CD14-positive monocyte (primary cell): ENCODE data around the gene SRSF2. TPM values are rescaled to one million over a fixed set of nuclear protein-coding genes. Genes with fewer than 3 reads are reported as not detected.
A peak's percentile ranks its signal among the peaks of the same experiment; 100 is the strongest.

Source experiments
- DNase-seq, 3 donors: peaks; one replicate each; pipeline ENCODE4 v3.0.0-alpha.2; 2011 to 2022
- H2AFZ ChIP-seq: 2 replicates; pipeline ENCODE4 v1.6.0; 2012; ENCODE audit warnings: mild to moderate bottlenecking, low read depth, low read length, inconsistent platforms; ENCODE audit not compliant: insufficient read depth, poor library complexity, severe bottlenecking
- H3K27ac ChIP-seq, 2 donors: 1 replicate in 1 of 2; 2 replicates in 1 of 2; pipeline ENCODE4 v1.5.1; 2012 to 2013; ENCODE audit warnings: low read length in 2 of 2, control low read depth in 1 of 2, inconsistent platforms in 1 of 2, low read depth in 1 of 2, mild to moderate bottlenecking in 1 of 2
- H3K27me3 ChIP-seq, 2 donors: one replicate each; pipeline versions ENCODE4 v1.6.0 to v1.6.1; 2011 to 2013; ENCODE audit warnings: low read length in 2 of 2; ENCODE audit not compliant: control insufficient read depth in 2 of 2, insufficient read depth in 2 of 2
- H3K36me3 ChIP-seq, 2 donors: replicated peaks in 1 of 2; 1 replicate in 1 of 2; 2 replicates in 1 of 2; pipeline versions ENCODE4 v1.5.1 to v1.6.1; 2012 to 2013; ENCODE audit warnings: low read length in 2 of 2, control low read depth in 1 of 2, inconsistent platforms in 1 of 2, mild to moderate bottlenecking in 1 of 2; ENCODE audit not compliant: insufficient read depth in 2 of 2, control insufficient read depth in 1 of 2
- H3K4me1 ChIP-seq, 2 donors: 1 replicate in 1 of 2; 2 replicates in 1 of 2; pipeline versions ENCODE4 v1.5.1 to v1.6.1; 2012 to 2013; ENCODE audit warnings: low read length in 2 of 2, control low read depth in 1 of 2, inconsistent platforms in 1 of 2, mild to moderate bottlenecking in 1 of 2, moderate library complexity in 1 of 2; ENCODE audit not compliant: insufficient read depth in 2 of 2, control insufficient read depth in 1 of 2
- H3K4me2 ChIP-seq: replicated peaks from 2 replicates; pipeline ENCODE3; 2012; ENCODE audit warnings: low read length, moderate library complexity, mild to moderate bottlenecking; ENCODE audit not compliant: poor library complexity, severe bottlenecking; ENCODE audit errors: extremely low read depth
- H3K4me3 ChIP-seq, 3 experiments: fragments of 200-600 bp in 1 of 3; sonication (generic) in 1 of 3; replicated peaks in 1 of 3; 1 replicate in 2 of 3; 2 replicates in 1 of 3; pipeline ENCODE4 v1.5.1; 2011 to 2013; ENCODE audit warnings: low read length in 3 of 3, mild to moderate bottlenecking in 3 of 3, control low read depth in 2 of 3, low read depth in 2 of 3, inconsistent platforms in 1 of 3, moderate library complexity in 1 of 3
- H3K79me2 ChIP-seq: 2 replicates; pipeline ENCODE4 v1.6.0; 2012; ENCODE audit warnings: mild to moderate bottlenecking, control low read depth, inconsistent platforms, low read length, moderate library complexity; ENCODE audit not compliant: insufficient read depth
- H3K9ac ChIP-seq: 2 replicates; pipeline ENCODE4 v1.6.0; 2017; ENCODE audit warnings: low read length, mild to moderate bottlenecking; ENCODE audit not compliant: insufficient read depth, poor library complexity, severe bottlenecking
- H3K9me3 ChIP-seq, 2 donors: replicated peaks in 1 of 2; 1 replicate in 1 of 2; 2 replicates in 1 of 2; pipeline versions ENCODE4 v1.5.1 to v1.6.1; 2012 to 2013; ENCODE audit warnings: low read length in 2 of 2, control low read depth in 1 of 2; ENCODE audit not compliant: control insufficient read depth in 1 of 2, insufficient read depth in 1 of 2
- H4K20me1 ChIP-seq: 2 replicates; pipeline ENCODE4 v1.6.0; 2012; ENCODE audit warnings: mild to moderate bottlenecking, low read length, control low read depth, moderate library complexity; ENCODE audit not compliant: insufficient read depth
- H3K27ac Mint-ChIP-seq, 7 donors: one replicate each; pipeline ENCODE4 v1.8.0; 2020; ENCODE audit warnings: mild to moderate bottlenecking in 7 of 7, mixed read lengths in 7 of 7, moderate library complexity in 6 of 7, inconsistent platforms in 2 of 7
- H3K27me3 Mint-ChIP-seq, 3 donors: one replicate each; pipeline ENCODE4 v1.8.0; 2021 to 2022; ENCODE audit warnings: low read depth in 3 of 3, mild to moderate bottlenecking in 3 of 3, mixed read lengths in 3 of 3, moderate library complexity in 3 of 3, inconsistent platforms in 1 of 3
- H3K36me3 Mint-ChIP-seq, 2 donors: one replicate each; pipeline ENCODE4 v1.8.0; 2020; ENCODE audit warnings: mixed read lengths in 2 of 2, inconsistent platforms in 1 of 2, mild to moderate bottlenecking in 1 of 2
- H3K4me1 Mint-ChIP-seq: one replicate; pipeline ENCODE4 v1.8.0; 2020; ENCODE audit warnings: mild to moderate bottlenecking, mixed read lengths
- H3K4me3 Mint-ChIP-seq, 2 donors: one replicate each; pipeline ENCODE4 v1.8.0; 2020; ENCODE audit warnings: mild to moderate bottlenecking in 2 of 2, mixed read lengths in 2 of 2, moderate library complexity in 1 of 2
- H3K9me3 Mint-ChIP-seq, 7 donors: one replicate each; pipeline ENCODE4 v1.8.0; 2020 to 2022; ENCODE audit warnings: mixed read lengths in 7 of 7, mild to moderate bottlenecking in 6 of 7, moderate library complexity in 6 of 7, inconsistent platforms in 2 of 7
- CTCF ChIP-seq: fragments of 200-600 bp; IDR thresholded peaks from one replicate; pipeline ENCODE4 v1.8.0; 2022; ENCODE audit warnings: antibody characterized with exemption, mild to moderate bottlenecking
- WGBS: methylation state at CpG from one replicate; pipeline ENCODE4 v1.1.5; 2013; ENCODE audit warnings: missing lambda C conversion rate; ENCODE audit not compliant: insufficient coverage; 5-methylcytosine and 5-hydroxymethylcytosine counted together
- intact Hi-C, 2 donors: fragments of 100-400 bp; cut with micrococcal nuclease; formaldehyde crosslinking; loops; one replicate each; pipeline versions ENCODE4 v1.15.0 to v1.15.1; 2023
- polyA plus RNA-seq, 3 donors: library from polyadenylated mRNA; depleted of rRNA in 1 of 3; unstranded in 2 of 3; stranded (reverse) in 1 of 3; fragments of 300-500 nt in 2 of 3; fragments of >200 nt in 1 of 3; fragmentation: Illumina TruSeq in 2 of 3; gene quantifications; 1 replicate in 2 of 3; 2 replicates in 1 of 3; pipeline ENCODE4 v1.2.3, GENCODE V29; 2012 to 2021

The SRSF2 gene
- polyA plus RNA-seq, 3 donors = 124 to 386 (median 125) TPM

GRCh38 chr17:76718516-76718915 is 18.6 kb downstream of the SRSF2 start:
- H3K27ac Mint-ChIP-seq = peak overlapping the region in 4 of 7 donors; percentile 17 to 97 (median 40)

GRCh38 chr17:76716839-76717215 is 20.3 kb downstream of the SRSF2 start:
- peak in 2 of 3 donors; percentile 32 to 55 for DNase-seq
- Histone ChIP-seq H3K9ac (peak overlapping the region; percentile 39), H2AFZ (no peak overlapping the region), H3K27ac (peak overlapping the region; percentile 88 to 90), H3K4me3 (no peak overlapping the region), H3K4me1 (peaks cover 29 to 31% of the 10 kb centered on the region in 2 donors), H3K4me2 (no peak overlapping the region), H3K79me2 (peaks cover 11% of the 10 kb centered on the region), H3K27me3 (no peaks in the 10 kb centered on the region), H3K36me3 (peaks cover 66 to 87% of the 10 kb centered on the region in 2 donors), H4K20me1 (peaks cover 74% of the 10 kb centered on the region), H3K9me3 (no peaks in the 10 kb centered on the region)
- intact Hi-C loops = loop anchor here in 1 of 2 donors (1.0 to 10.0 kb wide), 2 partner anchors 8 to 212 kb away; partner anchors contain the start of gene RHBDF2
- Mint-ChIP-seq H3K4me1 (peaks cover 27% of the 10 kb centered on the region), H3K27me3 (peaks cover 0 to 5% (median 2%) of the 10 kb centered on the region in 3 donors), H3K27ac (peak overlapping the region; percentile 94 to 98 (median 96)), H3K36me3 (peaks cover 68 to 88% of the 10 kb centered on the region in 2 donors), H3K4me3 (peak overlapping the region in 1 of 2 donors; percentile 7), H3K9me3 (no peaks in the 10 kb centered on the region)
- TF ChIP-seq CTCF = no peak
- 70% methylated on average over 2 of the region's 6 CpGs for WGBS

More at GRCh38 chr17:76718516-76718915, 18.6 kb downstream of the SRSF2 start:
- Histone ChIP-seq H3K9me3 (no peaks in the 10 kb centered on the region), H3K4me1 (peaks cover 29 to 31% of the 10 kb centered on the region in 2 donors), H4K20me1 (peaks cover 81% of the 10 kb centered on the region), H3K9ac (no peak overlapping the region), H3K4me3 (no peak overlapping the region), H3K36me3 (peaks cover 73 to 91% of the 10 kb centered on the region in 2 donors), H3K4me2 (no peak overlapping the region), H2AFZ (no peak overlapping the region), H3K27me3 (no peaks in the 10 kb centered on the region), H3K27ac (no peak overlapping the region), H3K79me2 (peaks cover 25% of the 10 kb centered on the region)
- DNase-seq = no peak
- Mint-ChIP-seq H3K4me1 (peaks cover 27% of the 10 kb centered on the region), H3K36me3 (peaks cover 70 to 90% of the 10 kb centered on the region in 2 donors), H3K9me3 (no peaks in the 10 kb centered on the region), H3K27me3 (no peaks in the 10 kb centered on the region), H3K4me3 (no peak overlapping the region)
- no peak for TF ChIP-seq CTCF
- intact Hi-C loops = loop anchor here in 1 of 2 donors (10.0 kb wide), 1 partner anchor 214 kb away; the partner anchor contains the start of gene RHBDF2
- WGBS = 97% methylated on average over 16 of the region's 16 CpGs
